Neural cell (in vitro differentiated cells): ENCODE measurements around the gene SLCO2A1.

ENCODE experiments used
- CTCF ChIP-seq: fragments of 450-650 bp; IDR thresholded peaks from 2 replicates; pipeline ENCODE4 v1.5.1; 2014; ENCODE audit warnings: antibody characterized with exemption, mild to moderate bottlenecking, moderate library complexity; ENCODE audit not compliant: poor library complexity, severe bottlenecking
- POLR2AphosphoS5 ChIP-seq: IDR thresholded peaks from 2 replicates; pipeline ENCODE4 v1.6.1; 2012
- REST ChIP-seq: IDR thresholded peaks from 2 replicates; pipeline ENCODE4 v1.6.1; 2012; ENCODE audit warnings: borderline replicate concordance

- TF ChIP-seq POLR2AphosphoS5 (no peak), CTCF (no peak), REST (no peak)
These were observed 100.7 kb downstream of the SLCO2A1 start for GRCh38 chr3:133928903-133929607.
